GM20431 (cell line): ENCODE data around the gene RMI2.
"Not testable (repeated sequence)": the region's sequence is repeated elsewhere in the genome, so short reads cannot be mapped to it uniquely, and the experiment has no call there.

Source experiments
- in situ Hi-C: fragments of 300-500 bp; cut with MseI, MboI; formaldehyde crosslinking; loops from one replicate; pipeline ENCODE4 v1.15.0; 2020; ENCODE audit warnings: low sequenced_read_pairs; ENCODE audit not compliant: unreplicated experiment

RMI2 gene

DNA sequence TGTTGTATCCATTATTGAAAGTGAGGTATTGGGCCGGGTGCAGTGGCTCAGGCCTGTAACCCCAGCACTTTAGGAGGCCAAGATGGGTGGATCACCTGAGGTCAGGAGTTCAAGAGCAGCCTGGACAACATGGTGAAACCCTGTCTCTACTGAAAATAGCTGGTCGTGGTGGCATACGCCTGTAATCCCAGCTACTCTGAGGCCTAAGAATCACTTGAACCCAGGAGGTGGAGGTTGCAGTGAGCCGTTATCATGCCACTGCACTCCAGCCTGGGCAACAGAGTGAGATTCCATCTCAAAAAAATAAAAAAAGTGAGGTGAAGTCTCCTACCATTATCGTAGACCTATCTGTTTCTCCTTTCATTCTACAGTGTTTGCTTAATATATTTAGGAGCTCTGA, 33.7 kb downstream of the RMI2 start:
- in situ Hi-C loops = not testable (repeated sequence)

DNA sequence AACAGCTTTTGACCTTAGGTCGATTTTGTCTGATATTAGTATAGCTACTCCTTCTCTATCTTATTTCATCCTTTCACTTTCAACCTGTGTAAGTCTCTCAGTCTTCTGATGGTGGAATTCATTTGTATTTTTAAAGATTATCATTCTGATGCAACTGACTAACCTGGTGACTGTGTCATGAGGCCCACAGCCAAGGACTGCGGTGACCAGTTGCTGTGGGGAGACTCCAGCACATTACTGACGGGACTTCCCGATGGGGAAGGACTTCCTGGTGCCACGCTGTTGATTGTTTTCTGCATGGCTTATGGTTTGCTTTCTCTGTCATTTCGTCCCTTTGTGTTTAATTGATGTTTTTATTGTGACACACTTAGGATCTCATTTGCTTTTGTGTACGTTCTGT, 34.2 kb downstream of the RMI2 start:
- in situ Hi-C loops = no loop called here

DNA sequence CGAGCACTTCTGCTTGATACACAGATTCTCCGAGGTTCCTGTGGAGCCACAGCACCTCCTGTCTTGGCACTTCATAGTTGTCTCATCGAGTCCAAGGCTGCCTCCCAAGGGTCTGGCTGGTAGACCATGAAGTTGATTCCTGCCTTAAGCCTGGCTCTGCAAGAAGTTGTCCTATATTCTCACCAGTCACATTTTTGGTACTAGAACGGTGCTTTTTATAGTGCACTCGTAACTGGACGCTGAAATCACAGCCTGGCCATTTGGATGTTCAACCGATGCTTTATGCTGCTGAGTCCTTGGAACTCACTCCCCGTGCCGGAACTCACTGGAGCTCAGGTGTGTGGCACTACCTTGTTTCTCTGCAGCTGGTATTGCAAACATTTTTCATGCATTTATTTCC, 35.6 kb downstream of the RMI2 start:
- in situ Hi-C loops = no loop called here

DNA sequence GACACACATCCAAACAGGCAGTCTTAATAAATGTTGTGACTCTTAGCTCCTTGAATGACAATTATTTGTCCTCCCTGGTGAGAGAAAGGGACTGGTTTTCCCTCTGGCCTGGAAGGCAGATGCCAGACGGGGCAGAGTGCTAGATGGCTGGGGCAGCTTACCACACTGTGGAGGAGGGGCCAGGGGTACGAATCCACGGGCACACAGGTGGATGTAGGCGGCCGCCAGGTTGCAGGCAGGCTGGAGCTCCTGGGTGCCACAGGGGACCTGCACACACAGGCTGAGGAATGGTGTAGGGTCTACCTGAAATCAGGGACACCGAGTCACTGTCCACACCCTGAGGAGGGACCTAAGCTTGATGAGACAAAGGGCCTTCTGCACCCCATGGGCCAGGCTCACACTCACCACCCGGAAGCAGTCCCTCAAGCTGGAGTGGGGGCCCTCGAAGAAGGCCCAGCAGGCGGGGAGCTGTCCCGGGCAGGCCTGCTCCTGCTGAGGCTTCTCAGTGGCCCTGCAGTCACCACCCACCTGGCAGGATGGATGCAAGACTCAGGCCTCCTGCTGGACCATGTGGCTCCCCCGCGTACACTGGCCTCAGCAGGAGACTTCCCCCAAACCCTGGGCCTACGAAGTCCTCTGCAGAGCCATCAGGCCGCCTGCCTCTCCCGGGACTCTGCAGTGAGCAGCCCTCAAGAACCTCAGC, 38.4 kb downstream of the RMI2 start:
- in situ Hi-C loops = no loop called here

DNA sequence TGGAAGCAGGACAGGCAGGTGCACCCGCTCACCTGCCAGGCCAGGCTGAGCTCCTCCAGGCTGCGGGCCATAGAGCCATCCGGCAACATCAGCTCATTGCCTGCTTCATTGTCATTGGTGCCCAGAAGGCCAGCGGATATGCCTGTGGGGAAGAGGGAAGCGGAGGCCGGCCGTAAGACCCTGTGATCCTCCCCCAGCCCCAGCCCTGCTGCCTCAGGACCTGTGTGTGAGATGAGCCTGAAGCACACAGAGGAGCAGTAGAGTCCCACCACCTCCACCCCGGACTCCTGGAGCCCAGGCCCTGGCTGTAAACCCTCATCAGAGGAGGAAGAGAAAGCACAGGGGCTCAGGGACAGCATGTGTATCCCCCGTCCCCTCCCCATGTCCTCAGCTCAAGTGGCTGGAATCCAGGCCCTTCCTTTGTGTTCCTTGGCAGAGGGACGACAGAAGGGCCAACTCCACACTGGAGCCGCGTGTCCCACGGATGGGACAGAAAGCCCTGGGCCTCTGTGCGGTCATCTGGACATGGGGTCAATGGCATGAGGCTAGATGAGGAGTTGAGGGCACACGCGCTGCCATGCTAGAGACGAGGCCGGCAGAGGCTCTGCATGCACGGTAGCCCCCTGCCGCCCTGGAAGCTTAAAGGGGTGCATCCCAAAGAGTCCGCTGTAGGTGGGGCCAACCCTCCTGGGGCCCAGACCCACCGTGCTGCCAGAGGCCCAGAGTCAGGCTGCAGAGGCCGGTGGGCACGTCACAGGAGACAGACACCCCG, 39.1 kb downstream of the RMI2 start:
- in situ Hi-C loops = no loop called here

DNA sequence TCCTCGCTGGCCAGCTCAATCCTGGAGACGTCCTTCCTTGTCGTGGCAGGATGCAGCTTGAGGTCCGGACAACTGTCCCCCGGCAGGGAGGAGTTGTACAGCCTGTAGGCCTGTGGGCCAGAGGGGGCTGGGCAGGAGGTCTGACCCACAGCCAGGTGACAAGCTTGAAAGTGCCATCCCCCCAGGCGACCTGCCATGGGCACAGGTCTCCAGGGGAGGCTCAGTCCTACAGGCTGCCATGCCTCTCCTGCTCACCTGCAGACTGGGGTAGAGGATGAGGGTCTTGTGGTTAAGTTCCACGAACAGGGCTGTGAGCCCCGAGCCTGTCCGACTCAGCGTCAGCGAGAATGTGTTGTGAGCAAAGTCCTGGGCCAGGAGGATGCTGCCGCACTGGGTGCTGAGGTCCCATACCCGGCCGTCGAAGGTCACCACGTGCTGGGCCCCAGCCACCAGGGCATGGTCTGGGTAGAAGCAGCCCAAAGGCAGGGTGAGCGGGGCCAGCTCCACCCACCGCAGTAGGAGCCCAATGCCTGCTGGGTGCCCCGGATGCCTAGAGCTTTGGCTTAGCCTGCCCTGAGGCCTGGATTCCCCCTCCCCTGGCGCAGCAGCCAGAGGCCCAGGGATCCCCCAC, 39.8 kb downstream of the RMI2 start:
- in situ Hi-C loops = no loop called here

DNA sequence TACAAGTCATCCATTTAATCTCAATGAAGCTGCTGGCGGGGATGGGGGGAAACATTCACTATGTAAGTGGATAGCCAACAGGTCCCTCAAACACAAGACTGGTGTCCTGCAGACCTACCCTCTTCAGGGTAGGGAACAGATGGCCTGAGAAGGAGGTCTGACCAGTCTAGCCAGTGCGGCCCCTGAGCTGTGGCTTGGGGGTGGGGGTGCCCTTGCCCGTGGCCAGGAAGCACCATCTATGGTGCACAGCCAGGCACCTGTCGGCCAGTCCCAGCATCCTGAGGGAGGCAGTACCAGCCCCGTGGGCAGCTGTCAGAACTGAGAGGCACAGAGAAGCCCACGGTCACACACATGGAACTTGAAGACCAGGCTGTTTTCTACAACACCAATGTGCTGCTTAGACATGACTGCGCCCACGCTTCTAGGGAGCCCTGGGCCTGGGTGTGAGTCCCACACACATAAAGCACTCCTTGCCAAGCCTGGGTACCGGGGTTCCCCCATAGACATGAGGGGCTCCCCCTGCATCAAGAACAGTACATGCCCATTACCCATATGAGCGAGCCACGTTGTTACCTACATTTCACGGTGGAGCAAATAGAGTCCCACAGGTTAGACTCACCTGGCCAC, 40.9 kb downstream of the RMI2 start:
- in situ Hi-C loops = no loop called here

DNA sequence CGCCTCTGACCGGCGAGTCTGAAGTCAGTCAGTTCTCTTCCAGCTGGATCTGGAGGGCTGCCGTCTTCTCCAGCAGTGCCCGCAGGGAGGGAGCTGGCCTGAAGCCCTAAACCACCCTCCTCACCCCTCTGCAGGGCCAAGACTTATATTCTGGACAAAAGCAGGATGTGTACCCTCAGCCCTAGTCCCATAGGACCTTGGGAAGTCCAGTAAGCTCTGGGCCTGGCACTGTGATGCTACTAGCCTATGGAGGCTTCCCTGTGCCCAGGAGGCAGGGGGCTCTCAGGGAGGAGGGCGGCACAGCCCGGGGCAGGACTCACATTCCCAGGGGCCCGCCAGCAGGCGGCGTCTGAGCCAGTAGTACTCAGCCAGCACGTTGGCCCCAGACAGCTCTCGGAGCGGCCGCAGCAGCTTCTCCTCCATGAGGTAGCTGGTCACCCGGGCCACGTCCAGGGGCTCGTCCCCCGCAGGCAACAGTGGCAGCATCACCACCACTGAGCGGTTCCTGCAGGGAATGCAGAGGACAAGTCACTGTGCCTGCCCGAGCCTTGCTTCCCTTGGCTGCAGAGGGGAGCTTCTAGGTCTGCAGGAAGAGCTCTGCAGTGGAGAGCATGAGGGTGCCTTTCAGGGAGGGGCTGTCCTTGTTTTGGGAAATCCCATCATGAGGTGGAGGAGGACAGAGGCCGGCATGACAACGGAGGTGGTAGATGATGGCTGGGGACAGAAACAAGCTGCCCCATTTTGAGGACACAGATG, 41.7 kb downstream of the RMI2 start:
- in situ Hi-C loops = no loop called here

DNA sequence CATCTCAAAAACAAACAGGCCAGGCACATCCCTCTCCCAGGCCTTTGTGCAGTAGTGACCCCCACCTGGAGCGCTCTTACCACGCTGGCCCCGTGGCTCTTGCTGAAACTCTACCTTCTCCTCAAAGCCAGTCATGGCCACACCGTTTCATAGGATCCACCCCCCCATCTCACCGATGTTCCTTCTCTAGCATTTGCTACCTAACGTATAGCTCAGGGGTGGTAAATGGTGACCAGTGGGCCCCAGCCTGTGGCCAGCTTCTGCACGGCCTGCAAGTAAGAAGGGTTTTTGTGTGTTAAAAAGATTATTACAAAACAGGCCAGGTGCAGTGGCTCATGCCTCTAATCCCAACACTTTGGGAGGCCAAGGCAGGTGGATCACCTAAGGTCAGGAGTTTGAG, 43.8 kb downstream of the RMI2 start:
- in situ Hi-C loops = no loop called here

DNA sequence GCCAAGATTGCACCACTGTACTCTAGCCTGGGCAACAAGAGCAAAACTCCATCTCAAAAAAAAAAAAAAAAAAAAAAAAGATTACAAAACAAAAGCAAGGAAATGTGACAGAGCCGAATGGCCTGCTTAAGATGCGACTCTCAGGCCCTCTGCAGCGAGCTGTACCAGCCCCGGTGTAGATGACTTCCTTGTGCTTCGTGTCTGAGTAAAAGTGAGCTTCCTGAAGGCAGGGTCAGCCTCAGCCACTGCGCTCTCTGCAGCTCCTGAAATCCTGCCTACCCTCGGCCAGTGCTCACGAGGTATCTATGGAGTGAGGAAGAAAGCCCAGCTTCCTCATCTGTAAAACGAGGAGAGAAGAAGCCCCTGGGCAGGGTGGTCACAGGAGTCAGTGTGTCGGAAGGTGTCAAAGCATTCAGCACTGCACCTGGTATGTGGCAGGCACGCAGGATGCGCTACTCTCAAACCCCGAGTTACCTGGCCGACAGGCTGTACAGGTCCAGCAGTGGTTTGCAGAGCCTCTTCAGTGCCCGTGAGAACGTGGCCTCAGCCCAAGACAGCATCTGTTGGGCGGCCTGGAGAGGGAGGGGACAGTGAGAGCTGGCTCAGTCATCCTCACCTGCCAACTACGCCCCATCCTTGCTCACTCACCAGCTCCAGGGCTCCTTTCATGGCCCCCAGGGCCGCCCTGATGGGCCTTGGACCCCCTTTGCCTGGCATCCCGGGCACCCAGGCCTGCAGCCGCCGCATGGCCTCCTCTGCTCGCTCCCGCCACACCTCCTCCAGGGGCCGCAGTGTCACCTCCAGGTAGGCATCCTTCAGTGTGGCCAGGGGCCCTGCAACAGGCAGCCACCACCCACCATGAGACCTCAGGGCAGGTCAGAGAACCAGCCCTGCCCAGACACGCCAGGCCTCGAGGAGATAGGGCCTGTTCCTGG, 44.6 kb downstream of the RMI2 start:
- in situ Hi-C loops = no loop called here

DNA sequence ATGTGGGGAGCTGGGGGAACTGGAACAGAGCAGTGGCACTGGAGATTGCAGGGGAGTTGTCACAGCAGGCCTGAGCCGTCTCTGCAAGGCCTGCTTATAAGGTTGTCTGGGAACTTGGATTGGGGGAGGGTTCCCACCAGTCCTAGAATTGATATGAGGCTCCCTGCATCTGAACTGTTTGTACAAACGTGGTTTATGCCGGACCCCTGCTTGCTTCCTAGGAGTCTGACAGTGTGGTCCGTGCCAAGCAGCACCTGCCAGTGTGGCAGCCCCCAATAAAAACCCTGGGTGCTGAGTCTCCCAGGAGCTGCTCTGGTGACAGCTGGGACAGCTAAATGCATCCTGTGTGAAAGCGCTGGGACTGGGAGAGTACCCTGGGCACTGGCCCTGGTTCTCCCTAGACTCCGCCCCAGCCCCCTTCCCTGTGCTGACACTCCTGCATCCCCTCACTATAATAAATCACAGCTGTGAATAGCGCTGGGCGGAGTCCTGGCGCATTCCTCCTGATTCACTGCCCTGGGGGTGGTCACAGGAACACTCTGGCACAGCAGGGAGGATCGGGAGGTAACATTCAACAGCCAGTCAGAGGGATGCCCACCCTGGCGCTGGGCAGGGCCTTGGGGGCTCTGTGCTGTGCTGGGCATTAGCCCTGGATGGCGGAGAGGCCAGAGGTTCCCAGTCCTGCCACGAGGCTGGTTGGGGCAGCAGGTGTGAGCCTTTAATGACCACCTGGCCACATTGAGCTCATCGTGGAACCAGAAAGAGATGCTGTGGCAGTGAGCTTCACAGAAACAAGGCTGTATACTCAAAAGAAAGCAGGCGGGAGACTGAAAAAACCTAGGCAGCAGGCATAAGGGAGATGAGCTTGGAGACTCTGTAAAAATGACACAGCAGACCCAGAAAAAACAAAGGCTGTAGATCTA, 45.6 kb downstream of the RMI2 start:
- in situ Hi-C loops = no loop called here

DNA sequence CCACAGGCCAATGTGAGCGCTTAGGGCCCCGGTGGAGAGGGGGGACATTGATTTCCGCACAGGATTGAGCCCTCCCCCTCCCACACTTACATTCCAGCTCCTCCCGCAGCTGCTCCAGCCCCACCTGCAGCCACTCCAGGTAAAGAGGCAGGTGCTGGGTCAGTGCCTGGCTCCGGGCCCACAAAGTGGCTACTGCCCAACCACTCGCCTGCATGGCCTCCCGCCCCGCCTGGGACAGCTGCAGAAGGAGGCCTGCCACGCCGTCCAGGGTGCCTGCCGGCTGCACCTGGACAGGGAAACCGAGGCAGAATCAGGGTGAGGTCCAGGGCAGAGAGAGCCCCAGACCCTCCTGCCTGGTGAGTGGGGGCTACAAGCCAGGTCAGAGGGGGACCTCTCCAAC, 46.3 kb downstream of the RMI2 start:
- in situ Hi-C loops = no loop called here

DNA sequence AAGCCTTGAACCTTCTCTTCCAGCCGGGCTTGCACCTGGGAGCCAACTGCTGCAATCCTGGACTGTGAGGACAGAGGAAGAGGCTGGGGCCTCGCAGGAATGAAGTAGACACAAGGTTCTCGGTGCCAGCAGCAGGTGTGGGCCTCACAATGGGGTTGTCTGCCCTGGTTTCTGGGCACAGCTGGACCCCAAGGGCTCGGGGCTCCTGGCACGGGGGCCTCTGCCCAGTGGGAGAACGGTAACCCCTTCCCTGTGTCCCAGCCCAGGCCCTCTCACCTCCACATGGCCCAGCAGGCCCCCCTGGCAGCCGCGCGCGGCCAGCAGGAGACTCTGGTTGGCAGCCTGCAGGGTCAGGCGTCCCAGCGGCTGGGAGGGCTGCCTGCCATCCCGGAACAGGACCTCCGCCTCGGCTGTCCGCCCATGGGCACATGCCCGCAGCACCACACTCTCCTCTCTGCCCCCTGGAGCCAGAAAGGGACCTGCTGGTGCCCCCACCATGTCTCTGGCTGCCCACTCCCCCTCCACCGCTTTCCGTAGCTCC, 46.9 kb downstream of the RMI2 start:
- in situ Hi-C loops = no loop called here

DNA sequence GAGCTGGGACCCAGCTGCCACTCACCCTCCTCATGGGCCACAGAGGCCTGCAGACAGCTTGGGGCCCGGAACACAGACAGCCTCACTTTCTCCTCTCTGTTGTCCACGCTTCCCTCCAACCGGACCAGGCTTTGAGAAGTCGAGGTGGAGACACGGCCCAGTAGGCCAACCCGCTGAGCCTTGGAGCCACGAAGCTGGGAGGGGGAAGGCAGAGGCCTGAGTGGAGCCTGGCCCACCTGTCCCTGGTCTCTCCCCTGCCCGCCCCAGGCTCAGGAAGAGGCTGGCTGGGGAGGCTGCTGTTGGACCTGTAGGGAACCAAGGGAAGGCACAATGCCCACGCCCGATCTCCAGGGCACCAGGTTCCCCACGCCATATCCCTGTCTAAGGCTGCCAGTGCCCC, 48.1 kb downstream of the RMI2 start:
- in situ Hi-C loops = no loop called here

DNA sequence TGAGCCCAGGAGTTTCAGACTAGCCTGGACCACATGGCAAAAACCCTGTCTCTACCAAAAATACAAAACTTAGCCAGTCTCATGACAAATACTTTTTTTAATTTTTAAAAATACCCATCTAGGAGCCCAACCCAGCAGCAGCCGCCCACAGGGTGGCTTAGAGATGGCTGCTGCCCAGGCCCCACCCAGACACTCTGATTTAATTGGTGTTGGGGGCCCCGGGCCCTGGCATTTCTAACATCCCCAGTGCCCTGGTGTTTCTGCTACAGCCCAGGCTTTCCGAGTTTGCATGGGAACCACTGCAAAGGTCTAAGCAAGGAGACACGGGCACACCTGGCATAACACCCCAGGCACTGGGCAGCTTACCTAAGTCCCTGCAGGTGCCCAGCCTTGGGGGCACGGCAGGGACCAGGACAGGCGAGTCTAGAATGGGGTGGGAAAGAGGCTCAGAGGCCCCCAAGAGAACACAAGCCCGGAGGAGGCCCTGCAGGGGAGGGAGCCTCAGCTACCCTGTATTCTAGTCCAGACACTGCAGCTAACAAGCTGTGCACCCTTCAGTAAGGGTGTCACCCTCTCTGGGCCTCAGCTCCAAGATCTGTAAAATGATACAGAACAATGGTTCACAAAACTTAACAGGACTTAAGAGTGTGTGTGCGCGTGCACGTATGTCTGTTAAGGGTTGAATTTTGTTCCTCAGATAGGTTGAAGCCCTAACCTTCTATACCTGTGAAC, 48.8 kb downstream of the RMI2 start:
- in situ Hi-C loops = no loop called here

DNA sequence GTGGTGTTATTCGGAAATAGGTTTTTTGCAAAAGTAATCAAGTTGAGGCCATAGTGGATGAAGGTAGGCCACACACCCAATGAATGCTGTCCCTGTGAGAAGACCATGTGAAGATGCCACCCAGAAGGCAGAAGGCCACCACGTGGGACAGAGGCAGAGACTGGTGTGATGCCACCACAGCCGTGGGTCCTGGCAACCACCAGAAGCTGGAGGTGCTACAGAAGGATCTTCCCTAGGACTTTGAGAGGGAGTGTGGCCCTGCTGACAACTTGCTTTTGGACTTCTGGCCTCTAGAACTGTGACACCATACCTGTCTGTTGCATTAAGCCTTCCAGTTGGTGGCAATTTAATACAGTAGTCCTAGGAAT, 49.3 kb downstream of the RMI2 start:
- in situ Hi-C loops = no loop called here
